ENCODE measurements around the gene SOCS7. TPM values are rescaled to one million over a fixed set of nuclear protein-coding genes. Genes with fewer than 3 reads are reported as not detected.

Gene SOCS7
- total RNA-seq, 1 donor from 2014 or later = 14.7 TPM

GRCh38 chr17:38439436-38439835 lies 87.8 kb downstream of the SOCS7 start:
- Histone ChIP-seq H3K4me1 (peaks cover 38% of the 10 kb centered on the region), H3K9me3 (no peaks in the 10 kb centered on the region), H3K27me3 (no peaks in the 10 kb centered on the region), H3K4me3 (no peak overlapping the region), H3K27ac (no peak overlapping the region), H3K36me3 (no peaks in the 10 kb centered on the region)
- TF ChIP-seq POLR2AphosphoS5 (IDR thresholded peaks at IDR 0.05; ENCODE audit: insufficient read depth in 1 of 2, low read depth in 1 of 2) (no peak), POLR2A (IDR thresholded peaks at IDR 0.05) (no peak), CTCF (IDR thresholded peaks at IDR 0.05) (no peak)
- no peak for DNase-seq (ENCODE audit: extremely low spot score in 2 of 2)
- intact Hi-C loops (cut with DNase I) = no loop called here

- intact Hi-C loops (cut with DNase I) = loop anchor here (5.0 kb wide), 1 partner anchor 36 kb away; no protein-coding TSS in a partner anchor
- Histone ChIP-seq H3K36me3 (no peaks in the 10 kb centered on the region), H3K9me3 (no peaks in the 10 kb centered on the region), H3K4me3 (no peak overlapping the region), H3K27ac (no peak overlapping the region), H3K4me1 (peaks cover 38% of the 10 kb centered on the region), H3K27me3 (no peaks in the 10 kb centered on the region)
- TF ChIP-seq CTCF (IDR thresholded peaks at IDR 0.05) = no peak
- TF ChIP-seq POLR2A (IDR thresholded peaks at IDR 0.05) = no peak
- no peak for TF ChIP-seq POLR2AphosphoS5 (IDR thresholded peaks at IDR 0.05; ENCODE audit: insufficient read depth in 1 of 2, low read depth in 1 of 2)
- DNase-seq (ENCODE audit: extremely low spot score in 2 of 2) = no peak
Observed at GRCh38 chr17:38440614-38441397, 89.2 kb downstream of the SOCS7 start.

- H3K36me3 ChIP-seq = no peaks in the 10 kb centered on the region
- TF ChIP-seq POLR2AphosphoS5 (IDR thresholded peaks at IDR 0.05; ENCODE audit: insufficient read depth in 1 of 2, low read depth in 1 of 2) (no peak), CTCF (IDR thresholded peaks at IDR 0.05) (no peak)
- intact Hi-C loops (cut with DNase I) = loop anchor here (5.0 kb wide), 1 partner anchor 36 kb away; no protein-coding TSS in a partner anchor
- no peak overlapping the region for H3K27ac ChIP-seq
- no peaks in the 10 kb centered on the region for H3K27me3 ChIP-seq
- no peak overlapping the region for H3K4me3 ChIP-seq
- H3K9me3 ChIP-seq = no peaks in the 10 kb centered on the region
- peaks cover 38% of the 10 kb centered on the region for H3K4me1 ChIP-seq
- DNase-seq (ENCODE audit: extremely low spot score in 2 of 2) = no peak
Observed at GRCh38 chr17:38441429-38442061, 89.9 kb downstream of the SOCS7 start.

GRCh38 chr17:38442548-38442947 lies 90.9 kb downstream of the SOCS7 start:
- Histone ChIP-seq H3K4me1 (peaks cover 40% of the 10 kb centered on the region), H3K9me3 (no peaks in the 10 kb centered on the region), H3K27ac (no peak overlapping the region), H3K4me3 (no peak overlapping the region), H3K36me3 (no peaks in the 10 kb centered on the region), H3K27me3 (no peaks in the 10 kb centered on the region)
- TF ChIP-seq POLR2AphosphoS5 (IDR thresholded peaks at IDR 0.05; ENCODE audit: insufficient read depth in 1 of 2, low read depth in 1 of 2) = no peak
- no peak for TF ChIP-seq CTCF (IDR thresholded peaks at IDR 0.05)
- no peak for TF ChIP-seq POLR2A (IDR thresholded peaks at IDR 0.05)
- intact Hi-C loops (cut with DNase I) = loop anchor here (5.0 kb wide), 1 partner anchor 35 kb away; no protein-coding TSS in a partner anchor
- DNase-seq (ENCODE audit: extremely low spot score in 2 of 2) = no peak
